MG63 (cell line): ENCODE measurements around the gene THAP12. TPM values are rescaled to one million over a fixed set of nuclear protein-coding genes. Genes with fewer than 3 reads are reported as not detected.
A peak's percentile ranks its signal among the peaks of the same experiment; 100 is the strongest.
"Not testable (repeated sequence)": the region's sequence is repeated elsewhere in the genome, so short reads cannot be mapped to it uniquely, and the experiment has no call there.

Experiments
- DNase-seq: peaks from one replicate; pipeline ENCODE4 v3.0.0-alpha.2; 2020
- H3K27me3 ChIP-seq: fragments of 250-450 bp; sonication (Bioruptor Pico); 2 replicates; pipeline ENCODE4 v1.5.1; 2020; ENCODE audit warnings: mild to moderate bottlenecking, moderate library complexity
- H3K36me3 ChIP-seq: fragments of 250-450 bp; sonication (Bioruptor Pico); 2 replicates; pipeline ENCODE4 v1.5.1; 2020; ENCODE audit warnings: mild to moderate bottlenecking, moderate library complexity
- H3K4me3 ChIP-seq: fragments of 250-450 bp; sonication (Bioruptor Pico); 2 replicates; pipeline ENCODE4 v1.5.1; 2020; ENCODE audit warnings: mild to moderate bottlenecking, moderate library complexity
- H3K9me3 ChIP-seq: fragments of 250-450 bp; sonication (Bioruptor Pico); 2 replicates; pipeline ENCODE4 v1.5.1; 2020; ENCODE audit warnings: mild to moderate bottlenecking, moderate library complexity
- total RNA-seq: library from RNA; depleted of rRNA; stranded (reverse); fragments of >200 nt; shearing (Covaris generic); gene quantifications from 2 replicates; pipeline ENCODE4 v1.2.3, GENCODE V29; 2014; ENCODE audit warnings: low replicate concordance

Gene THAP12
- total RNA-seq, 1 experiment from 2014 or later, result 53.6 TPM

GRCh38 chr11:76320929-76321328, 60.0 kb downstream of the THAP12 start:
- no peak for DNase-seq
- Histone ChIP-seq H3K36me3 (no peaks in the 10 kb centered on the region), H3K27me3 (no peaks in the 10 kb centered on the region), H3K9me3 (no peaks in the 10 kb centered on the region), H3K4me3 (no peak overlapping the region)

GRCh38 chr11:76319798-76320197, 61.1 kb downstream of the THAP12 start:
- H3K4me3 ChIP-seq, DNase-seq: not testable (repeated sequence)

GRCh38 chr11:76318744-76319384, 62.1 kb downstream of the THAP12 start:
- Histone ChIP-seq H3K4me3 (no peak overlapping the region), H3K27me3 (no peaks in the 10 kb centered on the region), H3K9me3 (no peaks in the 10 kb centered on the region), H3K36me3 (no peaks in the 10 kb centered on the region)
- peak; percentile 43 for DNase-seq

More at GRCh38 chr11:76319798-76320197, 61.1 kb downstream of the THAP12 start:
- H3K9me3 ChIP-seq, H3K27me3 ChIP-seq, H3K36me3 ChIP-seq: not testable (repeated sequence)

GRCh38 chr11:76317296-76317695, 63.6 kb downstream of the THAP12 start:
- Histone ChIP-seq H3K27me3 (no peaks in the 10 kb centered on the region), H3K36me3 (no peaks in the 10 kb centered on the region), H3K9me3 (no peaks in the 10 kb centered on the region), H3K4me3 (no peak overlapping the region)
- DNase-seq, result no peak

GRCh38 chr11:76316726-76317125, 64.2 kb downstream of the THAP12 start:
- Histone ChIP-seq H3K27me3 (no peaks in the 10 kb centered on the region), H3K9me3 (no peaks in the 10 kb centered on the region), H3K36me3 (no peaks in the 10 kb centered on the region), H3K4me3 (no peak overlapping the region)
- DNase-seq, result no peak

GRCh38 chr11:76315182-76315853, 65.6 kb downstream of the THAP12 start:
- Histone ChIP-seq H3K4me3 (no peak overlapping the region), H3K9me3 (no peaks in the 10 kb centered on the region), H3K36me3 (no peaks in the 10 kb centered on the region), H3K27me3 (no peaks in the 10 kb centered on the region)
- DNase-seq, result peak; percentile 8

- Histone ChIP-seq H3K27me3 (no peaks in the 10 kb centered on the region), H3K9me3 (no peaks in the 10 kb centered on the region)
- peak; percentile 49 for DNase-seq
These were observed 66.2 kb downstream of the THAP12 start for GRCh38 chr11:76314741-76315090.

GRCh38 chr11:76313913-76314740, 66.8 kb downstream of the THAP12 start:
- Histone ChIP-seq H3K27me3 (no peaks in the 10 kb centered on the region), H3K36me3 (no peaks in the 10 kb centered on the region), H3K9me3 (no peaks in the 10 kb centered on the region), H3K4me3 (no peak overlapping the region)
- no peak for DNase-seq

More at GRCh38 chr11:76314741-76315090, 66.2 kb downstream of the THAP12 start:
- H3K36me3 ChIP-seq, result no peaks in the 10 kb centered on the region
- no peak overlapping the region for H3K4me3 ChIP-seq

- Histone ChIP-seq H3K9me3 (no peaks in the 10 kb centered on the region), H3K36me3 (no peaks in the 10 kb centered on the region), H3K4me3 (no peak overlapping the region), H3K27me3 (no peaks in the 10 kb centered on the region)
- no peak for DNase-seq
These were observed 67.7 kb downstream of the THAP12 start for GRCh38 chr11:76313271-76313670.

- no peak for DNase-seq
- H3K36me3 ChIP-seq, result no peaks in the 10 kb centered on the region
- no peaks in the 10 kb centered on the region for H3K9me3 ChIP-seq
- H3K27me3 ChIP-seq, result no peaks in the 10 kb centered on the region
- no peak overlapping the region for H3K4me3 ChIP-seq
These were observed 69.9 kb downstream of the THAP12 start for GRCh38 chr11:76310832-76311595.

- Histone ChIP-seq H3K27me3 (no peaks in the 10 kb centered on the region), H3K9me3 (no peaks in the 10 kb centered on the region), H3K36me3 (no peaks in the 10 kb centered on the region), H3K4me3 (no peak overlapping the region)
- no peak for DNase-seq
These were observed 72.8 kb downstream of the THAP12 start for GRCh38 chr11:76307978-76308747.

- no peak for DNase-seq
- Histone ChIP-seq H3K27me3 (no peaks in the 10 kb centered on the region), H3K36me3 (no peaks in the 10 kb centered on the region), H3K9me3 (no peaks in the 10 kb centered on the region), H3K4me3 (no peak overlapping the region)
These were observed 73.5 kb downstream of the THAP12 start for GRCh38 chr11:76307396-76307795.

GRCh38 chr11:76303399-76303798, 77.5 kb downstream of the THAP12 start:
- H3K36me3 ChIP-seq, result no peaks in the 10 kb centered on the region
- no peak for DNase-seq
- no peaks in the 10 kb centered on the region for H3K27me3 ChIP-seq
- H3K4me3 ChIP-seq, result no peak overlapping the region
- no peaks in the 10 kb centered on the region for H3K9me3 ChIP-seq

- no peaks in the 10 kb centered on the region for H3K9me3 ChIP-seq
- H3K4me3 ChIP-seq, result no peak overlapping the region
- no peak for DNase-seq
- H3K27me3 ChIP-seq, result no peaks in the 10 kb centered on the region
- H3K36me3 ChIP-seq, result no peaks in the 10 kb centered on the region
These were observed 77.9 kb downstream of the THAP12 start for GRCh38 chr11:76302996-76303395.
